Loucy (cell line): ENCODE measurements around the gene NAV1.

Source experiments
- EZH2phosphoT487 ChIP-seq: fragments of 200-600 bp; IDR thresholded peaks from 2 replicates; pipeline ENCODE4 v1.6.1; 2018; ENCODE audit warnings: antibody characterized with exemption, mild to moderate bottlenecking, moderate library complexity, borderline replicate concordance
- TF ChIP-seq, protein P1 (sequence below): fragments of 200-600 bp; sonication (generic); conservative IDR thresholded peaks from 2 replicates; pipeline ENCODE4 v1.5.1; 2014; ENCODE audit warnings: mild to moderate bottlenecking, antibody characterized with exemption, low read length

DNA sequence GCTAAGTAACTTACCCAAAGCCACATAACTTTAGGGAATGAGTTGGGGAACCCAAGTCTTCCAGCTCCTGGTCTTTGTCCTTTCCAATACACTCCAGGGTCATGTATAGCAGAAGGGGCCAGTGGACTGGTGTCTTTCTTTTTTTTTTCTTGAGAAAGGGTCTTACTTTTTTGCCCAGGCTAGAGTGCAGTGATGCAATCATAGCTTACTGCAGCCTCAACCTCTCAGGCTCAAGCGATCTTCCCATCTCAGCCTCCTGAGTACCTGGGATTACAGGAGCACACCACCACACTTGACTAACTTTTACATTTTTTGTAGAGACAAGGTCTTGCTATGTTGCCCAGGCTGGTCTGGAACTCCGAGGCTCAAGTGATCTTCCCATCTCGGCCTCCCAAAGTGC lies 12.2 kb downstream of the NAV1 start:
- TF ChIP-seq, protein P1, sequence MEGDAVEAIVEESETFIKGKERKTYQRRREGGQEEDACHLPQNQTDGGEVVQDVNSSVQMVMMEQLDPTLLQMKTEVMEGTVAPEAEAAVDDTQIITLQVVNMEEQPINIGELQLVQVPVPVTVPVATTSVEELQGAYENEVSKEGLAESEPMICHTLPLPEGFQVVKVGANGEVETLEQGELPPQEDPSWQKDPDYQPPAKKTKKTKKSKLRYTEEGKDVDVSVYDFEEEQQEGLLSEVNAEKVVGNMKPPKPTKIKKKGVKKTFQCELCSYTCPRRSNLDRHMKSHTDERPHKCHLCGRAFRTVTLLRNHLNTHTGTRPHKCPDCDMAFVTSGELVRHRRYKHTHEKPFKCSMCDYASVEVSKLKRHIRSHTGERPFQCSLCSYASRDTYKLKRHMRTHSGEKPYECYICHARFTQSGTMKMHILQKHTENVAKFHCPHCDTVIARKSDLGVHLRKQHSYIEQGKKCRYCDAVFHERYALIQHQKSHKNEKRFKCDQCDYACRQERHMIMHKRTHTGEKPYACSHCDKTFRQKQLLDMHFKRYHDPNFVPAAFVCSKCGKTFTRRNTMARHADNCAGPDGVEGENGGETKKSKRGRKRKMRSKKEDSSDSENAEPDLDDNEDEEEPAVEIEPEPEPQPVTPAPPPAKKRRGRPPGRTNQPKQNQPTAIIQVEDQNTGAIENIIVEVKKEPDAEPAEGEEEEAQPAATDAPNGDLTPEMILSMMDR = no peak
- no peak for TF ChIP-seq EZH2phosphoT487
